ENCODE results near the gene DCTN1.

The DCTN1 gene

DNA sequence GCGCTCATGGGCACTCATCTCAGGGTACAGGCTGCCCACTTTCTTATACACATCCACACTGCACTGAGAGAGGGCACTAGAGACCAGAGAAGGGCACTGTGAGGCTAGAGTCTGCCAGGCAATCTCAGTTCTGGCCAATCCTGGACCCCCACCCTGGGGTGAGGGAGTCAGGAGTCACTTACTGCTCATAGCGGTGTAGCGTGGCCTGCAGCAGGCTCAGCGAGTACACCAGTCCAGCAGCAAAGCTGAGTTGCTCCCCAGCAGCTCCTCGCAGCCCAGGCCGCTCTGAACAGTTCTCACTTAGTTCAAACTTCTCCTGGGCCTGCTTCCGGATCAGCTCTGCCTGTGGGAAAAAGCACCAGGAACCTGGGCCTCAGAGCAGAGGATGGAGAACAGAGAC, 12.3 kb downstream of the DCTN1 start:
- no peak overlapping the region for H2BK120ac ChIP-seq (ENCODE audit: low read depth, low read length)
- H3K4me3 ChIP-seq (ENCODE audit: low read length) = no peak overlapping the region
- H3K79me1 ChIP-seq (ENCODE audit: low read length) = peaks cover 11% of the 10 kb centered on the region
- H4K5ac ChIP-seq (ENCODE audit: low read length) = no peak overlapping the region
- H3K23ac ChIP-seq (ENCODE audit: low read length) = no peak overlapping the region
- no peak overlapping the region for H3K27ac ChIP-seq (ENCODE audit: low read depth, low read length)
- peaks cover 3% of the 10 kb centered on the region for H3K79me2 ChIP-seq (ENCODE audit: control insufficient read depth, insufficient read depth, low read length)
- no peak overlapping the region for H3K18ac ChIP-seq (ENCODE audit: low read length)
- no peak overlapping the region for H2AK5ac ChIP-seq (ENCODE audit: low read length)
- no peak overlapping the region for H2BK5ac ChIP-seq (ENCODE audit: low read length)
- no peaks in the 10 kb centered on the region for H3K27me3 ChIP-seq (ENCODE audit: insufficient read depth, low read length, poor library complexity)
- H4K8ac ChIP-seq (ENCODE audit: low read depth, low read length) = no peak overlapping the region
- no peak overlapping the region for H3K4me2 ChIP-seq (ENCODE audit: low read length)
- peaks cover 2% of the 10 kb centered on the region for H3K4me1 ChIP-seq (ENCODE audit: control insufficient read depth, low read depth, low read length)
- no peak for DNase-seq
- no peak overlapping the region for H3K56ac ChIP-seq (ENCODE audit: low read length)
- H3K9ac ChIP-seq (ENCODE audit: low read length) = no peak overlapping the region
- H3K4ac ChIP-seq (ENCODE audit: low read depth, low read length) = no peak overlapping the region
- WGBS (ENCODE audit: extremely low coverage, insufficient coverage, low lambda C conversion rate) = no CpG with 5 or more reads among the region's 7 CpGs
- H2BK15ac ChIP-seq (replicated peaks; ENCODE audit: low read depth) = no peak overlapping the region
- peaks cover 34% of the 10 kb centered on the region for H3K36me3 ChIP-seq (ENCODE audit: control insufficient read depth, insufficient read depth, low read length)

- DNase-seq = no peak
- Histone ChIP-seq H4K5ac (ENCODE audit: low read length) (no peak overlapping the region), H3K4me1 (ENCODE audit: control insufficient read depth, low read depth, low read length) (no peaks in the 10 kb centered on the region), H3K27me3 (ENCODE audit: insufficient read depth, low read length, poor library complexity) (no peaks in the 10 kb centered on the region), H3K27ac (ENCODE audit: low read depth, low read length) (no peak overlapping the region), H3K9ac (ENCODE audit: low read length) (no peak overlapping the region), H3K4me2 (ENCODE audit: low read length) (no peak overlapping the region), H3K4ac (ENCODE audit: low read depth, low read length) (no peak overlapping the region), H2BK5ac (ENCODE audit: low read length) (no peak overlapping the region), H3K4me3 (ENCODE audit: low read length) (no peak overlapping the region), H2BK120ac (ENCODE audit: low read depth, low read length) (no peak overlapping the region), H3K79me1 (ENCODE audit: low read length) (no peaks in the 10 kb centered on the region), H3K23ac (ENCODE audit: low read length) (no peak overlapping the region), H2AK5ac (ENCODE audit: low read length) (no peak overlapping the region), H3K18ac (ENCODE audit: low read length) (no peak overlapping the region), H3K56ac (ENCODE audit: low read length) (no peak overlapping the region), H3K79me2 (ENCODE audit: control insufficient read depth, insufficient read depth, low read length) (no peaks in the 10 kb centered on the region), H4K8ac (ENCODE audit: low read depth, low read length) (no peak overlapping the region), H3K36me3 (ENCODE audit: control insufficient read depth, insufficient read depth, low read length) (peaks cover 43% of the 10 kb centered on the region), H2BK15ac (replicated peaks; ENCODE audit: low read depth) (no peak overlapping the region)
- no CpG with 5 or more reads among the region's 3 CpGs for whole genome bisulfite sequencing (ENCODE audit: extremely low coverage, insufficient coverage, low lambda C conversion rate)
These were observed 14.1 kb downstream of the DCTN1 start for GRCh38 chr2:74366036-74366435.

DNA sequence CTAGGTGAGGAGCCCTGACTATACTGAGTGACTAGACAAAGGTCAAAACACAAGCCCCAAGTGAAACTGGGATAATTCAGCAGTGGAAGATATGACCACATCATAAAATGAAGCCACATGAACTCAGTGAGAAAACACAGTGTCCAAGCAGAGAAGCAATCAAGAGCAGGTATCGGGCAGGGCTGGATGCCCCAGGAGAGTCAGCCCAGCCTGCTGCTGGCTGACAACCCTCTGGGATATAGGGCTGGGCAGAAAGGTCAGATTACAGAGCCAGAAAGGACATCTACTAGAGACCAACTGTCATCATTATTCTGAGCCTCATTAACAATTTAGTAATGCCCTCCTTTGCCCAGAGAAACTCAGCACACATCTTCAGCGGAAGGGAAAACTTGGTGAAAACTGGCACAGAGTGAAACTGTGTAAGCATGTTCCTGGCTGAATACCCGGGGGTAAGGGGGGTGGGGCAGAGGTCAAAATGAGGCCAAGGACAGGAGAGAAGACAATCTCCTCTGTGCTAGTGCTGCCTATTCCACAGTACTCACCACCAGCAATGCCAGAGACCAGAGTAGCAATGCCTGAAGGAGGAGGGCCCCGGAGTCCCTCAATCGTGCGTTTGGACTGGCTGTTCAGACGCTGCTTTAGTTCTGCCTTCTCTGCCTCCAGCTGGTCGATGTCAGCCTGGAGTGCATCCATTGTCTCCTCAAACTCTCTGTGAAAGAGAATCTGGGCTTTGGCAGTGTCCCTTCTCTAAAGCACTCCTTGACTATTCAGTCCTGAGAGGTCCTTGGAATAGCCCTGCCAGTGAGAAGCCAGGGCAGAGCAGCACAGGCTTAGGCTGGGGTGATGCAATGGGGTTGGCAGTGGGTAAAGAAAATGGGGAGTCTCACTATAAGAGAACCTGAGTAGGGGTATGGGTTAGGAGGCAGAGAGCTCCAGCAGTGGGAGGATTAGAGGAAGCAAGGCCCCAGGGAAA, 15.3 kb downstream of the DCTN1 start:
- Histone ChIP-seq H3K9ac (ENCODE audit: low read length) (no peak overlapping the region), H2BK120ac (ENCODE audit: low read depth, low read length) (no peak overlapping the region), H3K4me1 (ENCODE audit: control insufficient read depth, low read depth, low read length) (no peaks in the 10 kb centered on the region), H4K8ac (ENCODE audit: low read depth, low read length) (no peak overlapping the region), H3K27ac (ENCODE audit: low read depth, low read length) (no peak overlapping the region), H3K4me3 (ENCODE audit: low read length) (no peak overlapping the region), H3K79me2 (ENCODE audit: control insufficient read depth, insufficient read depth, low read length) (no peaks in the 10 kb centered on the region), H3K56ac (ENCODE audit: low read length) (no peak overlapping the region), H3K36me3 (ENCODE audit: control insufficient read depth, insufficient read depth, low read length) (peaks cover 44% of the 10 kb centered on the region), H2BK5ac (ENCODE audit: low read length) (no peak overlapping the region), H3K27me3 (ENCODE audit: insufficient read depth, low read length, poor library complexity) (no peaks in the 10 kb centered on the region), H3K79me1 (ENCODE audit: low read length) (no peaks in the 10 kb centered on the region), H3K4me2 (ENCODE audit: low read length) (no peak overlapping the region), H3K23ac (ENCODE audit: low read length) (no peak overlapping the region), H2BK15ac (replicated peaks; ENCODE audit: low read depth) (no peak overlapping the region), H3K18ac (ENCODE audit: low read length) (no peak overlapping the region), H4K5ac (ENCODE audit: low read length) (no peak overlapping the region), H2AK5ac (ENCODE audit: low read length) (no peak overlapping the region), H3K4ac (ENCODE audit: low read depth, low read length) (no peak overlapping the region)
- WGBS (ENCODE audit: extremely low coverage, insufficient coverage, low lambda C conversion rate) = no CpG with 5 or more reads among the region's 8 CpGs
- no peak for DNase-seq

- no peaks in the 10 kb centered on the region for H3K79me2 ChIP-seq (ENCODE audit: control insufficient read depth, insufficient read depth, low read length)
- no peak overlapping the region for H3K23ac ChIP-seq (ENCODE audit: low read length)
- no peaks in the 10 kb centered on the region for H3K27me3 ChIP-seq (ENCODE audit: insufficient read depth, low read length, poor library complexity)
- H3K18ac ChIP-seq (ENCODE audit: low read length) = no peak overlapping the region
- H3K4me1 ChIP-seq (ENCODE audit: control insufficient read depth, low read depth, low read length) = no peaks in the 10 kb centered on the region
- H3K9ac ChIP-seq (ENCODE audit: low read length) = no peak overlapping the region
- no peak overlapping the region for H2BK5ac ChIP-seq (ENCODE audit: low read length)
- peaks cover 34% of the 10 kb centered on the region for H3K36me3 ChIP-seq (ENCODE audit: control insufficient read depth, insufficient read depth, low read length)
- H3K27ac ChIP-seq (ENCODE audit: low read depth, low read length) = no peak overlapping the region
- H2AK5ac ChIP-seq (ENCODE audit: low read length) = no peak overlapping the region
- no peak overlapping the region for H3K4me2 ChIP-seq (ENCODE audit: low read length)
- H4K5ac ChIP-seq (ENCODE audit: low read length) = no peak overlapping the region
- WGBS (ENCODE audit: extremely low coverage, insufficient coverage, low lambda C conversion rate) = no CpG with 5 or more reads among the region's 11 CpGs
- H4K8ac ChIP-seq (ENCODE audit: low read depth, low read length) = no peak overlapping the region
- no peak overlapping the region for H3K4me3 ChIP-seq (ENCODE audit: low read length)
- no peak overlapping the region for H2BK120ac ChIP-seq (ENCODE audit: low read depth, low read length)
- DNase-seq = no peak
- no peak overlapping the region for H3K4ac ChIP-seq (ENCODE audit: low read depth, low read length)
- H2BK15ac ChIP-seq (replicated peaks; ENCODE audit: low read depth) = no peak overlapping the region
- H3K79me1 ChIP-seq (ENCODE audit: low read length) = no peaks in the 10 kb centered on the region
- no peak overlapping the region for H3K56ac ChIP-seq (ENCODE audit: low read length)
These were observed 18.8 kb downstream of the DCTN1 start for GRCh38 chr2:74361327-74361726.

- no peaks in the 10 kb centered on the region for H3K4me1 ChIP-seq (ENCODE audit: control insufficient read depth, low read depth, low read length)
- no peak overlapping the region for H3K4ac ChIP-seq (ENCODE audit: low read depth, low read length)
- no peaks in the 10 kb centered on the region for H3K27me3 ChIP-seq (ENCODE audit: insufficient read depth, low read length, poor library complexity)
- H4K8ac ChIP-seq (ENCODE audit: low read depth, low read length) = no peak overlapping the region
- H2BK5ac ChIP-seq (ENCODE audit: low read length) = no peak overlapping the region
- H3K4me2 ChIP-seq (ENCODE audit: low read length) = no peak overlapping the region
- no peak overlapping the region for H3K23ac ChIP-seq (ENCODE audit: low read length)
- H2BK120ac ChIP-seq (ENCODE audit: low read depth, low read length) = no peak overlapping the region
- no peak overlapping the region for H2BK15ac ChIP-seq (replicated peaks; ENCODE audit: low read depth)
- H3K79me1 ChIP-seq (ENCODE audit: low read length) = no peaks in the 10 kb centered on the region
- H3K27ac ChIP-seq (ENCODE audit: low read depth, low read length) = no peak overlapping the region
- H3K79me2 ChIP-seq (ENCODE audit: control insufficient read depth, insufficient read depth, low read length) = no peaks in the 10 kb centered on the region
- H3K56ac ChIP-seq (ENCODE audit: low read length) = no peak overlapping the region
- DNase-seq = no peak
- H3K4me3 ChIP-seq (ENCODE audit: low read length) = no peak overlapping the region
- H2AK5ac ChIP-seq (ENCODE audit: low read length) = no peak overlapping the region
- H3K36me3 ChIP-seq (ENCODE audit: control insufficient read depth, insufficient read depth, low read length) = peaks cover 21% of the 10 kb centered on the region
- H3K9ac ChIP-seq (ENCODE audit: low read length) = no peak overlapping the region
- no peak overlapping the region for H3K18ac ChIP-seq (ENCODE audit: low read length)
- H4K5ac ChIP-seq (ENCODE audit: low read length) = no peak overlapping the region
These were observed 22.5 kb downstream of the DCTN1 start for GRCh38 chr2:74357627-74358026.

DNA sequence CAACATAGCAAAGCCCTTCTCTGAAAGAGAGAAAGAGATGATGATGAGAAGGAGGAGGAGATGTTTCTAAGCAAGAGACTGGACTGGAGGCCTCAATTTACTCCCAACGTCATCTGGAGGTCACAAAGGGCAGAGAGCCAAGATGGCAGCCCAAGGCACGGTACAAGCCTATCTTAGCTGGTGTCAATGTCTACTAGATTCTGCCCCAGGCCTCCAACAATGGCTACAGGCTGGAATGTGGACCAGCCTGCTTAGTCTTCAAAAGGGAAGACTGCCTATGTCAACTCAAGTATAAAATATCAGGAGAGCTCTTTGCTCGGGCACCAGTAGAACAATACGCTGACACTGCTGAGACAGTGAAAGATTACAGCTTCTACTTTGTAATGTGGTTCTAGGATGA, 30.2 kb downstream of the DCTN1 start:
- Histone ChIP-seq H3K79me2 (ENCODE audit: control insufficient read depth, insufficient read depth, low read length) (no peaks in the 10 kb centered on the region), H3K4me2 (ENCODE audit: low read length) (no peak overlapping the region), H3K56ac (ENCODE audit: low read length) (no peak overlapping the region), H3K18ac (ENCODE audit: low read length) (no peak overlapping the region), H2AK5ac (ENCODE audit: low read length) (no peak overlapping the region), H4K5ac (ENCODE audit: low read length) (no peak overlapping the region), H3K27me3 (ENCODE audit: insufficient read depth, low read length, poor library complexity) (no peaks in the 10 kb centered on the region), H2BK5ac (ENCODE audit: low read length) (no peak overlapping the region), H3K9ac (ENCODE audit: low read length) (no peak overlapping the region), H3K23ac (ENCODE audit: low read length) (no peak overlapping the region), H4K8ac (ENCODE audit: low read depth, low read length) (no peak overlapping the region), H3K79me1 (ENCODE audit: low read length) (no peaks in the 10 kb centered on the region), H3K4me1 (ENCODE audit: control insufficient read depth, low read depth, low read length) (no peaks in the 10 kb centered on the region), H3K27ac (ENCODE audit: low read depth, low read length) (no peak overlapping the region), H3K4me3 (ENCODE audit: low read length) (no peak overlapping the region), H2BK120ac (ENCODE audit: low read depth, low read length) (no peak overlapping the region), H3K36me3 (ENCODE audit: control insufficient read depth, insufficient read depth, low read length) (no peaks in the 10 kb centered on the region), H3K4ac (ENCODE audit: low read depth, low read length) (no peak overlapping the region), H2BK15ac (replicated peaks; ENCODE audit: low read depth) (no peak overlapping the region)
- WGBS (ENCODE audit: extremely low coverage, insufficient coverage, low lambda C conversion rate) = no CpG with 5 or more reads among the region's 4 CpGs
- no peak for DNase-seq
